GM12874 (cell line): ENCODE measurements around the gene PTPRN2.

Experiments used
- CTCF ChIP-seq: IDR thresholded peaks from 2 replicates; pipeline ENCODE4 v1.5.1; 2011; ENCODE audit warnings: low read depth, mild to moderate bottlenecking, control low read depth, low read length, moderate library complexity; ENCODE audit not compliant: insufficient read depth

Gene PTPRN2

DNA sequence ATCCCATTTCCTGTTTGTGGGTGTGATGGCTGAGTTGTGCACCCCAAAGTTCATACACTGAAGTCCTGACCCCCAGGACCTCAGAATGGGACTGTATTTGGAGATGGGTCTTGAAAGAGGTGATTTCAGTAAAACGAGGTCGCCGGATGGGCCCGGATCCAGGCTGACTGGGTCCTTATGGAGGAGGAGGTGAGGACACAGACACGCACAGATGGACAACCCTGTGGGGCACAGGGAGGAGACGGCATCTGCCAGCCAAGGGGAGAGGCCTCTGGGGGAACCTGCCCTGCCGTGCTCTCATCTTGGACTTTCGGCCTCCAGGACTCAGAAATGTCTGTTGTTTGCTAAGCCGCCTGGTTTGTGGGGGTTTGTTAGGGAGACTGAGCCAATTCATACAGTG is 61.1 kb downstream of the PTPRN2 start:
- TF ChIP-seq CTCF: no peak

DNA sequence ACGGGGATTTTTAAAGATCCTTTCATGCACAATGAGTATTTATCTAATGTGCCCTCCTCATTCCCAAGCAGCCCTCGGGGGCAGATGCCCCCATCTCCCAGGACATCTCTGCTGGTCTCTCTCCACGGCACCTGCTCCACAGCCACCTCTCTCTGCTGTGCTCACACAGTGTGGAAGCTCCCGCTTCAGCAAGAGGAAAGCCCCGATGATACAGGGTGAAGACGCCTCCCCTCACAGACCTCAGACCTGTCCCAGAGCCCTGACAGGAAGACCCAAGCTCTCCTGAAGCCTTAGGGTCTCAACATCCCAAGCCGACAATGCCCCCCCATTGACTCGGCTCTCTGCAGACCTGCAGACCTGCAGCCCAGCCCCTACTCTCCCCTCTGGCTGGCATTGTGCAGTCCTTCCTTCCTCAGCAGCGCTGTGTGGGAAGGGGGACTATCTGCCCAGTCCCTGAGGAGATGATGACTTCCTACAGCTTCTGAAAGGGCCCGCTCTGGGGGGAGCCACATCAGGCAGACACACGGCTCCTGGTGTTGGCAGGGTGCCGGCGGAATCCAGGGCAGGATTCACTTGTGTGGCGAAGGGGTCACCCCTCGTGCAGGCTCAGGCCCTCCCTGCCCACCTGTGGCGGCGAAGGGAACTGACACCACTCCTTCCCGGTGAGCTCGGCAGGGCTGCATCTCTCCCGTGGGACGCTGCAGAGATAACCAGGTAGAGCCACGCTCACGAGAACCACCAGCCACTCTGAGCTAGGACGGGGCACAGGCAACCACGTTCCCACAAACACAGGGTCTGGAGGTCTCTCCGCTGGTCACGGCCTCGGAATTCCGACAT is 61.8 kb downstream of the PTPRN2 start:
- TF ChIP-seq CTCF: no peak

DNA sequence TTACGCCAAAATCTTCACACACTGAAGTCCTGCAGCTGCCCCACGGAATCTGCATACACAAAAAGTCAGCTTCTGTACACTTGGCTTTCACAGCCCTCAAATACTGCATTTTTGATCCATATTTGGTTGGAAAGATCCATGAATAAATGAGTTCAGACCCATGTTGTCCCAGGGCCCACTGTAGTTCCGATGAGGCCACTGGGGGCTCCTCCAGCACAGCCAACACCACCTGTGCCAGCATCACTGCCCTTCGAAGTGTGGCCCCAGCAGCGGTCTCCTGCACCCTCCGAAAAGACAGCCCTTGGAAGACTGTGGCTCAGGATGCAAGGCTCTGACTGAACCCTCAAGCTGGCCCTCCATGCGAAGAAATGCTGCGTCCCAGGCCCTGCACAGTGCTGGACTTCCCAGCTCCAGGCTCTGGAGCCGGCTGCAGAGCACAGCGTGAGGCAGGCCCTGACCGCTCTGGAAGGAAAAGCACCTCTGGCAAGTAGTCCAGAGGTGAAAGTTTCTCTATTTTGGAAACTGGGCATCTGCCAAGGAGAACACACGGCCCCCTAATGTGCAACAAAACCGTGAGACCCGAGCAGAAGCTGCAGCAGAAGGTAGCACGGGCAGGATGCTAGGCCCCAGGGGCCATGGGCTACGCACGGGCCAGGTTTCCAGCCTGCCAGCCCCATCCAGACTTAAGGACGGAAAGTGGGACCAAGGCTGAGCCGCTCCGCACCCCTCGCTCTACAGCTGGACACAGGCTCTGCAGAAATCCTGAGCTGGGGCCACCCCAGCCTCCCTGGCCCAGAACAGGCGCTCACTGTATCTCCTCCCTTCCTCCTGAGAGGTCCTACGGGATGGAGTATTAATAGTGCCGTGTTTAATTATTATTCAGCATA is 62.6 kb downstream of the PTPRN2 start:
- TF ChIP-seq CTCF: no peak

- no peak for TF ChIP-seq CTCF
Measured at GRCh38 chr7:158520825-158521224, 66.8 kb downstream of the PTPRN2 start.

- no peak for TF ChIP-seq CTCF
Measured at GRCh38 chr7:158519633-158520174, 67.9 kb downstream of the PTPRN2 start.

GRCh38 chr7:158518980-158519632 is 68.5 kb downstream of the PTPRN2 start:
- no peak for TF ChIP-seq CTCF

- TF ChIP-seq CTCF: no peak
Measured at GRCh38 chr7:158517571-158517970, 70.1 kb downstream of the PTPRN2 start.
